Neural cell (in vitro differentiated cells): ENCODE measurements around the gene MYMK. TPM values are rescaled to one million over a fixed set of nuclear protein-coding genes. Genes with fewer than 3 reads are reported as not detected.

Source experiments
- H2AFZ ChIP-seq: fragments of 200-600, 300-800 bp; sonication (generic), shearing (Covaris generic); 2 replicates; pipeline ENCODE4 v1.6.0; 2014; ENCODE audit warnings: low read depth, mild to moderate bottlenecking, antibody characterized with exemption, low read length, moderate library complexity
- H3F3A ChIP-seq: fragments of 200-600 bp; shearing (Covaris generic); 2 replicates; pipeline ENCODE4 v1.6.1; 2016; ENCODE audit warnings: mild to moderate bottlenecking, moderate library complexity, mixed read lengths, antibody characterized with exemption, low read length; ENCODE audit not compliant: insufficient read depth, poor library complexity, severe bottlenecking
- H3K27ac ChIP-seq: fragments of 200-600, 300-800 bp; sonication (generic), shearing (Covaris generic); 2 replicates; pipeline ENCODE4 v1.5.1; 2014; ENCODE audit warnings: mild to moderate bottlenecking, low read length, moderate library complexity
- H3K27me3 ChIP-seq: fragments of 300-800, 200-600 bp; sonication (generic), shearing (Covaris generic); 2 replicates; pipeline ENCODE4 v1.6.0; 2014; ENCODE audit warnings: mild to moderate bottlenecking, low read depth, low read length, moderate library complexity; ENCODE audit not compliant: insufficient read depth
- H3K36me3 ChIP-seq: fragments of 300-800, 200-600 bp; sonication (generic), shearing (Covaris generic); 2 replicates; pipeline ENCODE4 v1.5.1; 2014; ENCODE audit warnings: mild to moderate bottlenecking, antibody characterized with exemption, low read length, moderate library complexity; ENCODE audit not compliant: insufficient read depth
- H3K4me2 ChIP-seq: fragments of 300-800, 200-600 bp; sonication (generic), shearing (Covaris generic); 2 replicates; pipeline ENCODE4 v1.6.0; 2014; ENCODE audit warnings: mild to moderate bottlenecking, low read length
- H3K4me3 ChIP-seq: fragments of 300-800, 200-600 bp; sonication (generic), shearing (Covaris generic); 2 replicates; pipeline ENCODE4 v1.5.1; 2014; ENCODE audit warnings: mild to moderate bottlenecking, low read length, moderate library complexity
- H3K79me2 ChIP-seq: fragments of 200-600 bp; shearing (Covaris generic); replicated peaks from 2 replicates; pipeline ENCODE4 v1.6.0; 2014; ENCODE audit warnings: mild to moderate bottlenecking, low read length, moderate library complexity; ENCODE audit not compliant: insufficient read depth
- H3K9ac ChIP-seq: fragments of 300-800, 200-600 bp; sonication (generic), shearing (Covaris generic); 2 replicates; pipeline ENCODE4 v1.6.1; 2016; ENCODE audit warnings: mild to moderate bottlenecking, low read length, mixed read lengths
- H3K9me2 ChIP-seq: fragments of 200-600 bp; shearing (Covaris generic); 2 replicates; pipeline ENCODE4 v1.6.1; 2016; ENCODE audit warnings: mild to moderate bottlenecking, low read length, mixed read lengths; ENCODE audit not compliant: insufficient read depth
- H3K9me3 ChIP-seq: fragments of 200-600, 300-800 bp; sonication (generic), shearing (Covaris generic); 2 replicates; pipeline ENCODE4 v1.6.1; 2016; ENCODE audit warnings: mild to moderate bottlenecking, mixed run types, low read length, moderate library complexity, mixed read lengths
- H4K20me1 ChIP-seq: fragments of 200-600 bp; shearing (Covaris generic); 2 replicates; pipeline ENCODE4 v1.6.1; 2016; ENCODE audit warnings: mild to moderate bottlenecking, mixed run types; ENCODE audit not compliant: insufficient read depth
- EP300 ChIP-seq: fragments of 450-650 bp; conservative IDR thresholded peaks from 2 replicates; pipeline ENCODE4 v1.6.1; 2014; ENCODE audit warnings: antibody characterized with exemption, mild to moderate bottlenecking, moderate library complexity; ENCODE audit not compliant: poor library complexity, severe bottlenecking
- EZH2 ChIP-seq: fragments of 200-600, 300-800 bp; shearing (Covaris generic), sonication (generic); IDR thresholded peaks from 2 replicates; pipeline ENCODE4 v1.6.1; 2014; ENCODE audit warnings: antibody characterized with exemption, low read length, borderline replicate concordance, mild to moderate bottlenecking; ENCODE audit not compliant: insufficient read depth, poor library complexity, severe bottlenecking
- MXI1 ChIP-seq: fragments of 450-650 bp; conservative IDR thresholded peaks from 2 replicates; pipeline ENCODE4 v1.6.1; 2014; ENCODE audit warnings: antibody characterized with exemption, mild to moderate bottlenecking; ENCODE audit not compliant: poor library complexity, severe bottlenecking
- POLR2AphosphoS5 ChIP-seq: IDR thresholded peaks from 2 replicates; pipeline ENCODE4 v1.6.1; 2012
- RAD21 ChIP-seq: fragments of 450-650 bp; conservative IDR thresholded peaks from 2 replicates; pipeline ENCODE4 v1.6.1; 2014; ENCODE audit warnings: antibody characterized with exemption, mild to moderate bottlenecking, moderate library complexity
- SMC3 ChIP-seq: fragments of 450-650 bp; conservative IDR thresholded peaks from 2 replicates; pipeline ENCODE4 v1.6.1; 2014; ENCODE audit warnings: antibody characterized with exemption, mild to moderate bottlenecking, moderate library complexity; ENCODE audit not compliant: poor library complexity
- TAF1 ChIP-seq: IDR thresholded peaks from 2 replicates; pipeline ENCODE4 v1.6.1; 2012; ENCODE audit warnings: low read depth
- polyA plus RNA-seq: library from polyadenylated mRNA; depleted of rRNA; stranded (reverse); fragments of >200 nt; gene quantifications from 2 replicates; pipeline ENCODE4 v1.2.3, GENCODE V29; 2014
- TF ChIP-seq, protein P1 (sequence below): fragments of 450-650 bp; IDR thresholded peaks from 2 replicates; pipeline ENCODE4 v1.5.1; 2014; ENCODE audit warnings: antibody characterized with exemption, mild to moderate bottlenecking, moderate library complexity; ENCODE audit not compliant: poor library complexity, severe bottlenecking
- TF ChIP-seq, protein P2 (sequence below): IDR thresholded peaks from 2 replicates; pipeline ENCODE4 v1.6.1; 2012; ENCODE audit warnings: borderline replicate concordance

The MYMK gene
- polyA plus RNA-seq, 1 donor from 2014 or later, result not detected

DNA sequence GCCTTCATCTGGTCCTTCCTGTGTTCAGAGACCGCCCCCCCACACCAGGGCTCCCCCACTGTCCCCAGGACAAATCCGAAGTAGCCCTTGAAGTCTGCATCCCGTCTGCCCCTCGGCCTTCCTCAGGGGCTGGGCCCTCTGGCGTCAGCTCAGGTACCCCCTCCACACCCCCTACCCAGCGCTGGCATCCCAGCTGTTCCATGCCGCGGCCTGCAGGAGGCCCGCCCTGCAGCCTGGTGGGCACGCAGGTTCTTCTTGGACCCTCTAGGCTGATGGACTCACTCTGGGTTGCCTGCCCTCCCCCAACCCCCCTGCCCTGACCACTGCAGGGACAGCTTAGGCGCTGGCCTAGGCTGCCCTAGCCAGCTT is 52.5 kb downstream of the MYMK start:
- H4K20me1 ChIP-seq, result peaks cover 3% of the 10 kb centered on the region
- H3K9me3 ChIP-seq, result no peaks in the 10 kb centered on the region
- H3K79me2 ChIP-seq, result no peaks in the 10 kb centered on the region
- H3K4me2 ChIP-seq, result no peak overlapping the region
- no peaks in the 10 kb centered on the region for H3F3A ChIP-seq
- no peak overlapping the region for H2AFZ ChIP-seq
- no peak overlapping the region for H3K4me3 ChIP-seq
- no peak overlapping the region for H3K9ac ChIP-seq
- no peak for TF ChIP-seq RAD21
- TF ChIP-seq, protein P1, sequence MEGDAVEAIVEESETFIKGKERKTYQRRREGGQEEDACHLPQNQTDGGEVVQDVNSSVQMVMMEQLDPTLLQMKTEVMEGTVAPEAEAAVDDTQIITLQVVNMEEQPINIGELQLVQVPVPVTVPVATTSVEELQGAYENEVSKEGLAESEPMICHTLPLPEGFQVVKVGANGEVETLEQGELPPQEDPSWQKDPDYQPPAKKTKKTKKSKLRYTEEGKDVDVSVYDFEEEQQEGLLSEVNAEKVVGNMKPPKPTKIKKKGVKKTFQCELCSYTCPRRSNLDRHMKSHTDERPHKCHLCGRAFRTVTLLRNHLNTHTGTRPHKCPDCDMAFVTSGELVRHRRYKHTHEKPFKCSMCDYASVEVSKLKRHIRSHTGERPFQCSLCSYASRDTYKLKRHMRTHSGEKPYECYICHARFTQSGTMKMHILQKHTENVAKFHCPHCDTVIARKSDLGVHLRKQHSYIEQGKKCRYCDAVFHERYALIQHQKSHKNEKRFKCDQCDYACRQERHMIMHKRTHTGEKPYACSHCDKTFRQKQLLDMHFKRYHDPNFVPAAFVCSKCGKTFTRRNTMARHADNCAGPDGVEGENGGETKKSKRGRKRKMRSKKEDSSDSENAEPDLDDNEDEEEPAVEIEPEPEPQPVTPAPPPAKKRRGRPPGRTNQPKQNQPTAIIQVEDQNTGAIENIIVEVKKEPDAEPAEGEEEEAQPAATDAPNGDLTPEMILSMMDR, result no peak
- TF ChIP-seq POLR2AphosphoS5, result no peak
- TF ChIP-seq TAF1, result no peak
- no peak for TF ChIP-seq EZH2
- no peaks in the 10 kb centered on the region for H3K9me2 ChIP-seq
- no peaks in the 10 kb centered on the region for H3K36me3 ChIP-seq
- H3K27me3 ChIP-seq, result no peaks in the 10 kb centered on the region
- no peak overlapping the region for H3K27ac ChIP-seq

DNA sequence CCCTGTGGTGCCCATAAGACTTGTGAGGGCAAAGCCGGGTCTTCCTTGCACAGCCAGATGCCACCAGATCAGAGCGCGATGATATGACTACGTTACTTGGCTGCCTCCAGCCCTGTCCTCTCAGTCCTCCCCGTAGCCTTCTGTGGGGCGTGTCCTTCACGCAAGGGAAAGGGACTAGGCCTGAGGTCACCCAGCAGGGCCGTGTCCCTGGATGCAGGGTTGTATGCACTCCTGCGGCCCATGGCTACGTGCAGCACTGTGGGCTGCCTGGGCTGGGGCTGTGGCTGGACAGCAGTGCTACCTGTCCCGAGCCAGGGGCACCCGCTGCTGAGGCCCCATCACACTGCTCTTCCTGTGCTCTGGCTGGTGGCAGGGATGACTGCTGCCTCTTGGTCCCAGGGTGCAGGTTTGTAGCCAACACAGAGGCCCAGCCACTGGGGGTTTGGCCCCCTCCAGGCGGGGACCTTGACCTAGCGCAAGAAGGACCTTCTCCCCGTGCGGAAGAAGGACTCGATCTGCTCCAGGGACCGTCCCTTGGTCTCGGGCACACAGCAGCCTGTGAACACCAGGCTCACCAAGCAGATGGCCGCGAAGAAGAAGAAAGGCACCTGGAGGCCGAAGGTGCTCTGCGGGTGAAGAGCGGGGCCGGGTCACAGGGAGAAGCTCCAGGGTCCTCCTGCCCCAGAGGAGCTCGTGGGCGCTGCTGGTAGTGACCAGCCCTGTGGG is 53.0 kb downstream of the MYMK start:
- no peaks in the 10 kb centered on the region for H3K36me3 ChIP-seq
- no peaks in the 10 kb centered on the region for H3K9me3 ChIP-seq
- H3K9ac ChIP-seq, result no peak overlapping the region
- no peak overlapping the region for H3K4me3 ChIP-seq
- no peaks in the 10 kb centered on the region for H3F3A ChIP-seq
- H3K27me3 ChIP-seq, result no peaks in the 10 kb centered on the region
- H3K4me2 ChIP-seq, result no peak overlapping the region
- peaks cover 3% of the 10 kb centered on the region for H4K20me1 ChIP-seq
- no peak for TF ChIP-seq TAF1
- TF ChIP-seq POLR2AphosphoS5, result no peak
- TF ChIP-seq EP300, result no peak
- TF ChIP-seq EZH2, result no peak
- no peak for TF ChIP-seq MXI1
- TF ChIP-seq RAD21, result no peak
- TF ChIP-seq, protein P1, result no peak
- TF ChIP-seq, protein P2, sequence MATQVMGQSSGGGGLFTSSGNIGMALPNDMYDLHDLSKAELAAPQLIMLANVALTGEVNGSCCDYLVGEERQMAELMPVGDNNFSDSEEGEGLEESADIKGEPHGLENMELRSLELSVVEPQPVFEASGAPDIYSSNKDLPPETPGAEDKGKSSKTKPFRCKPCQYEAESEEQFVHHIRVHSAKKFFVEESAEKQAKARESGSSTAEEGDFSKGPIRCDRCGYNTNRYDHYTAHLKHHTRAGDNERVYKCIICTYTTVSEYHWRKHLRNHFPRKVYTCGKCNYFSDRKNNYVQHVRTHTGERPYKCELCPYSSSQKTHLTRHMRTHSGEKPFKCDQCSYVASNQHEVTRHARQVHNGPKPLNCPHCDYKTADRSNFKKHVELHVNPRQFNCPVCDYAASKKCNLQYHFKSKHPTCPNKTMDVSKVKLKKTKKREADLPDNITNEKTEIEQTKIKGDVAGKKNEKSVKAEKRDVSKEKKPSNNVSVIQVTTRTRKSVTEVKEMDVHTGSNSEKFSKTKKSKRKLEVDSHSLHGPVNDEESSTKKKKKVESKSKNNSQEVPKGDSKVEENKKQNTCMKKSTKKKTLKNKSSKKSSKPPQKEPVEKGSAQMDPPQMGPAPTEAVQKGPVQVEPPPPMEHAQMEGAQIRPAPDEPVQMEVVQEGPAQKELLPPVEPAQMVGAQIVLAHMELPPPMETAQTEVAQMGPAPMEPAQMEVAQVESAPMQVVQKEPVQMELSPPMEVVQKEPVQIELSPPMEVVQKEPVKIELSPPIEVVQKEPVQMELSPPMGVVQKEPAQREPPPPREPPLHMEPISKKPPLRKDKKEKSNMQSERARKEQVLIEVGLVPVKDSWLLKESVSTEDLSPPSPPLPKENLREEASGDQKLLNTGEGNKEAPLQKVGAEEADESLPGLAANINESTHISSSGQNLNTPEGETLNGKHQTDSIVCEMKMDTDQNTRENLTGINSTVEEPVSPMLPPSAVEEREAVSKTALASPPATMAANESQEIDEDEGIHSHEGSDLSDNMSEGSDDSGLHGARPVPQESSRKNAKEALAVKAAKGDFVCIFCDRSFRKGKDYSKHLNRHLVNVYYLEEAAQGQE, result no peak
- no peak for TF ChIP-seq SMC3
- no peaks in the 10 kb centered on the region for H3K9me2 ChIP-seq
- H3K79me2 ChIP-seq, result no peaks in the 10 kb centered on the region
- no peak overlapping the region for H2AFZ ChIP-seq
- H3K27ac ChIP-seq, result no peak overlapping the region
